PC-3 (cell line): ENCODE results near the gene SALL3. TPM values are rescaled to one million over a fixed set of nuclear protein-coding genes. Genes with fewer than 3 reads are reported as not detected.

Source experiments
- ATAC-seq: fragments of 200-7000 bp; cut with Tn5 transposase; 2 replicates; pipeline ENCODE4 v1.9.1; 2020; ENCODE audit warnings: mild to moderate bottlenecking, moderate library complexity
- BruUV-seq: library from RNA; stranded (reverse); fragments of 400-500 nt; replicated peaks from 2 replicates; lab custom pipeline; 2021; lab: Mats Ljungman, UMichigan
- CTCF ChIA-PET: fragments of 300-600 bp; sonication (Branson Sonifier 250); formaldehyde crosslinking; loops from one replicate; lab custom pipeline; 2022; ENCODE audit warnings: antibody characterized with exemption; lab: Charles Lee
- POLR2A ChIA-PET: fragments of 300-600 bp; sonication (Branson Sonifier 250); formaldehyde crosslinking; loops from one replicate; lab custom pipeline; 2022; ENCODE audit warnings: antibody characterized with exemption; ENCODE audit not compliant: unreplicated experiment; lab: Charles Lee
- DNase-seq: peaks from one replicate; pipeline ENCODE4 v3.0.0-alpha.2; 2015
- H2AFZ ChIP-seq: fragments of 300-600 bp; sonication (generic); 2 replicates; pipeline ENCODE4 v1.6.0; 2016; ENCODE audit warnings: antibody characterized with exemption, low read length
- H3F3A ChIP-seq: fragments of 300-600 bp; sonication (generic); one replicate; pipeline ENCODE4 v1.6.0; 2017; ENCODE audit warnings: antibody characterized with exemption, low read length, control low read depth, mild to moderate bottlenecking; ENCODE audit not compliant: unreplicated experiment
- H3K27ac ChIP-seq: fragments of 300-600 bp; sonication (generic); 2 replicates; pipeline ENCODE4 v1.5.1; 2016; ENCODE audit warnings: mild to moderate bottlenecking, low read length
- H3K27me3 ChIP-seq: fragments of 300-600 bp; sonication (generic); 2 replicates; pipeline ENCODE4 v1.6.1; 2016; ENCODE audit warnings: low read length, mixed read lengths
- H3K36me3 ChIP-seq: fragments of 300-600 bp; sonication (generic); 2 replicates; pipeline ENCODE4 v1.6.1; 2016; ENCODE audit warnings: low read depth, mixed run types, low read length, mixed read lengths
- H3K4me1 ChIP-seq: fragments of 300-600 bp; sonication (generic); 2 replicates; pipeline ENCODE4 v1.5.1; 2016; ENCODE audit warnings: low read length; ENCODE audit not compliant: insufficient read depth
- H3K4me2 ChIP-seq: fragments of 300-600 bp; sonication (generic); 2 replicates; pipeline ENCODE4 v1.6.0; 2016; ENCODE audit warnings: low read length
- H3K4me3 ChIP-seq: fragments of 300-600 bp; sonication (generic); 2 replicates; pipeline ENCODE4 v1.5.1; 2016; ENCODE audit warnings: mild to moderate bottlenecking, low read length, mixed read lengths
- H3K79me2 ChIP-seq: fragments of 300-600 bp; sonication (generic); 2 replicates; pipeline ENCODE4 v1.6.1; 2017; ENCODE audit warnings: low read length, mixed read lengths
- H3K9ac ChIP-seq: fragments of 300-600 bp; sonication (generic); 2 replicates; pipeline ENCODE4 v1.6.0; 2016; ENCODE audit warnings: mild to moderate bottlenecking, low read length
- H3K9me2 ChIP-seq: fragments of 300-600 bp; sonication (generic); replicated peaks from 2 replicates; pipeline ENCODE4 v1.6.1; 2016; ENCODE audit warnings: mixed run types, low read length, mixed read lengths
- H3K9me3 ChIP-seq: fragments of 300-600 bp; sonication (generic); 2 replicates; pipeline ENCODE4 v1.6.1; 2016; ENCODE audit warnings: low read length, mixed read lengths
- H4K20me1 ChIP-seq: fragments of 300-600 bp; sonication (generic); 2 replicates; pipeline ENCODE4 v1.6.1; 2016; ENCODE audit warnings: low read length, mixed read lengths
- CTCF ChIP-seq: fragments of 300-600 bp; sonication (generic); conservative IDR thresholded peaks from 2 replicates; pipeline ENCODE4 v1.5.1; 2017; ENCODE audit warnings: antibody characterized with exemption, low read depth, mild to moderate bottlenecking, low read length
- EZH2 ChIP-seq: fragments of 300-600 bp; sonication (generic); IDR thresholded peaks from one replicate; pipeline ENCODE4 v1.6.1; 2017; ENCODE audit warnings: antibody characterized with exemption, mild to moderate bottlenecking, low read length; ENCODE audit not compliant: unreplicated experiment
- EZH2phosphoT487 ChIP-seq: fragments of 300-600 bp; sonication (generic); IDR thresholded peaks from 2 replicates; pipeline ENCODE4 v1.6.1; 2018; ENCODE audit warnings: mild to moderate bottlenecking, antibody characterized with exemption, low read length, borderline replicate concordance
- intact Hi-C: fragments of 100-400 bp; cut with micrococcal nuclease; formaldehyde crosslinking; loops from 2 replicates; pipeline ENCODE4 v1.9.0; 2023
- total RNA-seq: library from RNA; depleted of rRNA; stranded (reverse); fragments of >200 nt; gene quantifications from 2 replicates; pipeline ENCODE4 v1.2.3, GENCODE V29; 2014

The SALL3 gene
- total RNA-seq, 1 experiment from 2014 or later: not detected

GRCh38 chr18:79019881-79020280, 40.3 kb downstream of the SALL3 start:
- POLR2A ChIA-PET: no interaction called here
- no peaks in the 10 kb centered on the region for H3K4me1 ChIP-seq
- BruUV-seq: no TSS peak
- H3K4me3 ChIP-seq: no peak overlapping the region
- intact Hi-C loops: no loop called here
- H3F3A ChIP-seq: no peaks in the 10 kb centered on the region
- H3K9me2 ChIP-seq: no peaks in the 10 kb centered on the region
- H3K4me2 ChIP-seq: no peak overlapping the region
- H3K27ac ChIP-seq: no peak overlapping the region
- H3K9me3 ChIP-seq: no peaks in the 10 kb centered on the region
- H3K9ac ChIP-seq: no peak overlapping the region
- H2AFZ ChIP-seq: no peak overlapping the region
- CTCF ChIA-PET: no interaction called here
- H3K27me3 ChIP-seq: peaks cover 53% of the 10 kb centered on the region
- TF ChIP-seq CTCF (no peak), EZH2 (no peak), EZH2phosphoT487 (no peak)
- no peaks in the 10 kb centered on the region for H3K36me3 ChIP-seq
- no peak for DNase-seq
- H4K20me1 ChIP-seq: no peaks in the 10 kb centered on the region
- H3K79me2 ChIP-seq: no peaks in the 10 kb centered on the region
- ATAC-seq: no peak

GRCh38 chr18:79022603-79023002, 43.0 kb downstream of the SALL3 start:
- Histone ChIP-seq H2AFZ (no peak overlapping the region), H3K9me3 (no peaks in the 10 kb centered on the region), H3K27me3 (peaks cover 43% of the 10 kb centered on the region), H4K20me1 (no peaks in the 10 kb centered on the region), H3K36me3 (no peaks in the 10 kb centered on the region), H3K27ac (no peak overlapping the region), H3K4me3 (no peak overlapping the region), H3K4me2 (no peak overlapping the region), H3K79me2 (no peaks in the 10 kb centered on the region), H3F3A (no peaks in the 10 kb centered on the region), H3K9ac (no peak overlapping the region), H3K9me2 (no peaks in the 10 kb centered on the region), H3K4me1 (no peaks in the 10 kb centered on the region)
- ATAC-seq (no peak), DNase-seq (no peak)
- TF ChIP-seq EZH2 (no peak), EZH2phosphoT487 (no peak), CTCF (no peak)
- no TSS peak for BruUV-seq
- intact Hi-C loops: no loop called here
- ChIA-PET POLR2A (no interaction called here), CTCF (no interaction called here)

- H3F3A ChIP-seq: no peaks in the 10 kb centered on the region
- no peak overlapping the region for H2AFZ ChIP-seq
- H4K20me1 ChIP-seq: no peaks in the 10 kb centered on the region
- POLR2A ChIA-PET: no interaction called here
- peaks cover 8% of the 10 kb centered on the region for H3K27me3 ChIP-seq
- no peak overlapping the region for H3K9ac ChIP-seq
- H3K4me3 ChIP-seq: no peak overlapping the region
- no peaks in the 10 kb centered on the region for H3K9me3 ChIP-seq
- no peaks in the 10 kb centered on the region for H3K79me2 ChIP-seq
- CTCF ChIA-PET: no interaction called here
- no TSS peak for BruUV-seq
- H3K36me3 ChIP-seq: no peaks in the 10 kb centered on the region
- intact Hi-C loops: no loop called here
- no peaks in the 10 kb centered on the region for H3K9me2 ChIP-seq
- TF ChIP-seq EZH2 (no peak), EZH2phosphoT487 (no peak), CTCF (0 out of 2 replicates have a peak, but pooled peaks have one; percentile 16)
- DNase-seq (no peak), ATAC-seq (no peak)
- H3K4me1 ChIP-seq: no peaks in the 10 kb centered on the region
- no peak overlapping the region for H3K27ac ChIP-seq
- no peak overlapping the region for H3K4me2 ChIP-seq
These were observed 46.9 kb downstream of the SALL3 start for GRCh38 chr18:79026491-79026890.
